NCI-H345 (cell line): ENCODE data around the gene IGFBP2.

Experiments used
- DNase-seq: peaks from one replicate; lab custom pipeline; 2025; lab: John Stamatoyannopoulos, UW

Gene IGFBP2

DNA sequence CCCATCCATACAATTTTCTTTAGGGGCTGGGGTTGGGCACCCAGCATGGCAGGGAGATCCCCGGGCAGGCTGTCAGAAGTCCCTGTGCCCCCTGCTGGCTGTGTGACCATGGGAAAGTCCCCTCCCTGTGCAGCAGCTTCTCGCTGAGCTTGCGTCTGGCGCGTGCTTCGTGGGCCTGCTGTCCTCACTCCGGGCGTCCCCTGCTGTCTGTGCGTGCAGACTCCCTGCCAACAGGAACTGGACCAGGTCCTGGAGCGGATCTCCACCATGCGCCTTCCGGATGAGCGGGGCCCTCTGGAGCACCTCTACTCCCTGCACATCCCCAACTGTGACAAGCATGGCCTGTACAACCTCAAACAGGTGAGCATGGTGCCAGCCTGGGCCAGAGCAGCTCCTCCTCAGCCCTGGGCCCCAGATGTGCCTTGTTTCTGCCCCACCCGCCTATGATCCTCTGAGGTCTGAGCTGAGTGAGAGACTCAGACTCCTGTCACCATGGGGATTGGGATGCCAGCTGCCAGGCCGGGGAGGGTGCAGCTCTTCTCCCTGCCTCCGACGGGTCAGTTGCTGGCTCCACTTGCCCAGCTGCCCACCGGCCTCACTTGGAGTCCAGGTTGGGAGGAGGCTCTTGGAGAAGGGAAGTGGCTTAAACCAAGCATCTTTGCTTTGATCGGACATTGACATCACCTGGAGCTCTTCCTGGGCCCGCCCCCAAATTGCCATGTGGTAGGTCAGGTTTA, 28.6 kb downstream of the IGFBP2 start:
- DNase-seq, result no peak

DNA sequence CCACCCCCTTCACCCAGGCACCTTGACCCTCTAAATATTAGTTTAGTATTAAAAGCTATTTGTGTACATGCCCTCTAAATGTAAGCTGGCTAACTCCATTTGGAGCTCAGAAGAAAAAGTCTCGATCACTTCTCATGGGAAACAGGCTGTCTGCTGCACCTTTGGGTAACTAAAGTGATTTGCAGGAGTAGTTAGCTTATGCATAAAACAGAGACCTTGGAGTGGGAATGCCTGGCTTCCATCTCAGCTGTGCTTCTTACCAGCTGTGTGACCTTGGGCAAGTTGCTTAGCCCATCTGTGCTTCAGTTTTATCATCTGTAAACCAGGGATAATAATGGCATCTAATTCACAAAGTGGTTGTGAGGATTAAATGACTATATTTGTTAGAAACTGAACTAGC, 29.9 kb downstream of the IGFBP2 start:
- DNase-seq, result no peak

DNA sequence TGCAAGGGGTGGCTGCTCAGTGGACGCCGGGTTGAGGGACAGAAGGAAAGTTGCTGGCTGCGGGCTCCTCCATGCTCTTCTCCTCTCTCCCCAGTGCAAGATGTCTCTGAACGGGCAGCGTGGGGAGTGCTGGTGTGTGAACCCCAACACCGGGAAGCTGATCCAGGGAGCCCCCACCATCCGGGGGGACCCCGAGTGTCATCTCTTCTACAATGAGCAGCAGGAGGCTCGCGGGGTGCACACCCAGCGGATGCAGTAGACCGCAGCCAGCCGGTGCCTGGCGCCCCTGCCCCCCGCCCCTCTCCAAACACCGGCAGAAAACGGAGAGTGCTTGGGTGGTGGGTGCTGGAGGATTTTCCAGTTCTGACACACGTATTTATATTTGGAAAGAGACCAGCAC, 30.6 kb downstream of the IGFBP2 start:
- no peak for DNase-seq

DNA sequence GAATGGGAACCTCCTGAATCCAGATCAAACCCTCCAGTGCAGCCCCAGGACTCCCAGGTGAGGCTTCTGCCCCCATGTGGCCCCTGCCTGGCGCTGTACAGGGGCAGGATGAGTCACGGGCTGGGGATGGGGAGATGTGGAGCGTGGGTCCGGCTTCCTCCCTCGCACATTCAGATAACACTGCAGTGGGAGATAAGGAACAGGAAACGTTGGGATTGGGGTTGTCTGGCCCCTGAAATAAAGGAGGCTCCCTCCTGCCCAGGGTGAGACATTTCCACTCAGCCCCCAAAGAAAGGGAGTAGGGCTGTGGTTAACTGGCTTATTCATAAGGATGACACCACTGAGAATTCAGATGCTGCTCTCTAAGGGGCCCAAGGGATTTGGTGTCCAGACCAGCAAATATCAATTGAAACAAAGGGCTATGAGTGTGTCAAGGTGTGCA, 31.4 kb downstream of the IGFBP2 start:
- DNase-seq, result no peak

DNA sequence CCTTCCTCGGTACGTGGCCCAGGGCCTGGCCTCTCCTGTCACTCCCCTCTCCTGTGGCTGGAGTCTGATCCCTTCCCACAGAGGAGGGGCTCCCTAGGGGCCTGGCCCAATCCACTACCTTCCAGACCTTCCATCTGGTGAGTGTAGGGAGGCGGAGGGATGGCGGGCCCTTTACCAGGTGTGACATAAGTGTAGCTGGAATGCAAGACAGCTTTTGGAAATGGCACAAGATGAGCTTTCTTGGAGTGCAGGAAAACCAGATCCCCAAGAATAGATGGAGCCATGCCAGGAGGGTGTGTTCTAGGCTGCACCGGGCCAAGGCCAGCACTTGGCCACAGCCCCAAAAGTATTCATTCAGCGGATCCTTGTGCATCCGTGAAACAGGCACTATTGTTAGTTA, 32.0 kb downstream of the IGFBP2 start:
- DNase-seq, result no peak

DNA sequence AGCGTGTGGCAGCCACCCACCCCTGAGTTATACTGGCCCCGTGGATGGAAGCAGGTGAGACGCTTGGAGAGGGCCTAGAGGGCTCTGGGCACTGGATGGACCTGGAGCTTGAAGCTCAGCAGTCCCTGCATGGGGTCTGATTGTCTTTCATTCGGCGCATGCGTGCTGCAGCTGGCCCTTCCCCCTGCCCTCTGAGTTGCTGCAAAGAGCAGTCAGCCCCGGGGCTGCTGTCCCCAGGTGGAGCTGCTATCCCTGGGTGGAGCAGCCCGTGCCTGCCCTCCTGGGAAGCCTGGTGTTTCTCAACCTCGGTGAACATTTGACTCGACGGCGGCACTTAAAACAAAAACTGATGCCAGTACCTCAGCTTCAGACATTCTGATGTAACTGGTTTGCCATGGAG, 32.5 kb downstream of the IGFBP2 start:
- peak; percentile 89 for DNase-seq

DNA sequence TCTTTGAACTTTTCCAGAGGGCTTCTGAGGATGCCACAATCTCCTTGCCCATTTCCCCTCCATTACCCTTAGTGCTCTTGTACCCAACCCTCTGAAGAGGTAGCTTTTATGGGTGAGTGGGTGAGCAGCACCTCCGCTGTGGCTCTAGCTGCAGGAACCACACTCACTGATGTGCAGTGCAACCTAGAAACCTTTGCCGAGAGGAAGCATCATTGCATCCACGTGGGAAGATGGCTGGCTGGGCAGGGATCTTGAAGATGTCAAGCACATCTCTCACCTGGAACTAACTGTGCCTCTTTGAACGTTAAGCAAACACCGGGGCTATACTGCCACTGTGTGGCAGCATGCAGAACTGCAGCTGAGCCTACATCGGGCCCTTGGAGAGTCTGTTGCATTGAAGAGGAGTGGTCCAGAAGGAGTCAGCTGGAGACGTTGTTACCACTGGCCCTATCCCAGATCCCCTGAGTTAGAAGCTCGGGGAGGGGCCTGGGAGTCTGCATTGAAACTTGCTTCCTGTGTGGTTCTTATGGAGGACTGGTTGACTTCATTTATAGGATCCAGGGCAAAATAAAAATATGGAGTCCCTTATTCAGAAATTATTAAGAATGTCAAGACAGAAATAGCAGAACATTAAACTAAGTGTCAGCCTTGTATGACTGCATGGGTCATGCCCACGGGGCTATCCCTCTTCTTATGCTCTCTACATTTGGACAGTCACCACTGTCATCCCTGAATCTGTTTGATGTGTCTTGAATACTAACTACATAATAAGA, 33.4 kb downstream of the IGFBP2 start:
- DNase-seq, result peak; percentile 78

DNA sequence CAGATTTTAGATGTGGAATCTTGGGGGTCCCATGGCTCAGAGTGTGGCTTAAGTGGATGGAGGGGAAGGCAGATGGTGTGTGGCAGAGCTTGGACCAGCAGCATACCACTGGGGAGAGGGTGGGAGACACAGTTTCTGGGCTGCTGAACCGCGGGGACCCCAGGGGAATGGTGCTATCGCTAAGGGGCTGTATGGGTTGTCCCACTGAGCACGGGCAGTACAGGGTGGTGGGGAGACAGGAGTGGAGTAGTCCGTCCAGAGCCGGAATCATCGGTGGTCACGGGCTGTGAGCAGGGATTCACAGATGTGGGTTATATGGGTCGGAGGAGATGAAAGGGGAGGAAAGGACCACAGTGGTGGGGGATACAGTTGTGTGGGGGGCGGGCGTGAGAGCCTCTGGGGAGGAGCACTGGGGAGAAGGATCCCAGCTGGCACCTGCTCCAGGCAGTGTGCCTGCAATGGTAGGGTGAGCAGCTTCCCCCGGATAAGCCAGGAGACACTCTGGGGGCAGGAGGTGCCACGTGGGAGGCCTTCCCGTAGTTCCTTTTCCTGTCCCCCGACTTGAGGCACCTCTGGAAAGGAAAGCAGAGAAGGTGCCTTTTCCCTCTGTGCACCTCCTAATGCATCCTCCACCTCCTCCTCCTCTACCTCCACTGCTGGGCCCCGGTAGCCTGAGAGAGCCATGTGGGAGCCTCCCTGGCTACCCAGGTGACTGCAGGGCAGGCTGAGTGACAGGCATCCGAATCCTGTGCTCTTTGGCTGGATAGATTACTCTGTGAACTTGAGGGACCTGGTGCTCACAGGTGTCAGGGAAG, 37.3 kb downstream of the IGFBP2 start:
- DNase-seq, result no peak

DNA sequence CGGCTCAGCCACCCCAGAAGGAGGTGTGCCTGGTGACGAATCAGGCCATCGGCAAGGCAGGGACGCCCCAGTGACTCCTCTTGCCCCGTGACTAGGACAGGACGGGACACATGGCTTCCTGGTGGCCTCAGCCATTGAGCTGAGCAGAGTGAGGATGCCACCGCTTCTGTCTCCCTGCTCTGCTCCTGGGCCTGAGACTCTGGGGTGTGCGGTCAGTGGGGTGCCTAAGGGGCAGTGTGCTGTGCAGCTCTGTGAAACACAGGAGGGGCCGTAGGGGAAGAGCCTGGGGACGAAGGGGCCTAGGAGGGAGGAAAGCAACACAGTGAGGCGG, 37.8 kb downstream of the IGFBP2 start:
- no peak for DNase-seq

DNA sequence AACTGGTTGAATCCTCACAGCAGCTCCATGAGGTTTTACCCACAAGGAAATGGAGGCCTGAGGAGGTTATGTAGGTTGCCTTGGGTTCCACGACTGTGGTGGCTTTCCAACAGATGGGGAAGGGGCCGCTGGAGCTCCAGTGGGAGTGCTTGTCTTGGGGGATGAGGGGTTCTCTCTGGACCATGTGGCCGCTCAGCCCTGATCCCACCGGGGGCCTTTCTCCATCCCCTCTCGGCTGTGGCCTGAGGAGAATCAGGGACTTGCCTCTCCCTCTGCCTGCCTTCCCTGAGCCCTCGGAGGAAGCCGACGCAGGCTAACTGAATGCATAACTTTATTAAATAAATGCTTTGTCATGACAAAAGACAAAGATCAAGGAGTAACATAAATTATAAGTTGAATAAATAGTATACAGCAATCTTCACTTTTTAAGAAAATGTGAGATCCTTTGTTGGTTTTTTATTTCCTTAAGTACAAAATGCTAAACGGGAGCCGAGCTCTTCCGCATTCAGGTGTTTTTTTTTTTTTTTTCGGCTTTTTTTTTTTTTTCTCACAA, 38.6 kb downstream of the IGFBP2 start:
- DNase-seq, result no peak

DNA sequence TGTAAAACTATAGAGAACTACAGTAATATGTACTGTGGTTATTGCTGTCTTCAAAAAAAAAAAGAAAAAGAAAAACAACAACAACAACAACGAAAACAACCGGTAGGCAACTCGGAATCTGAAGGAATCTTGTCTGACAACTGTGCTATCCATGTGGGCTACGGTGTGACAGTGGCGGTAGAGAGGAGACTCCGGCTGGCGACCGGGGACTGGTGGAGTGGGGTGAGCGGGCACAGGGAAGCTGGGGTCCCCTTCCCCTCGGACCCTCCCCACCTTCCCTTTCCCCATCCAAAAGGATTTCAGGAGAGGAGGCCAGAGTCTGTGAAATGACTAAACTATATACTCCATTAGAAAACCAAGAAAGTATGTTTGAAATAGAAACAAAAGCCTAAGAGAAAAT, 39.2 kb downstream of the IGFBP2 start:
- no peak for DNase-seq

DNA sequence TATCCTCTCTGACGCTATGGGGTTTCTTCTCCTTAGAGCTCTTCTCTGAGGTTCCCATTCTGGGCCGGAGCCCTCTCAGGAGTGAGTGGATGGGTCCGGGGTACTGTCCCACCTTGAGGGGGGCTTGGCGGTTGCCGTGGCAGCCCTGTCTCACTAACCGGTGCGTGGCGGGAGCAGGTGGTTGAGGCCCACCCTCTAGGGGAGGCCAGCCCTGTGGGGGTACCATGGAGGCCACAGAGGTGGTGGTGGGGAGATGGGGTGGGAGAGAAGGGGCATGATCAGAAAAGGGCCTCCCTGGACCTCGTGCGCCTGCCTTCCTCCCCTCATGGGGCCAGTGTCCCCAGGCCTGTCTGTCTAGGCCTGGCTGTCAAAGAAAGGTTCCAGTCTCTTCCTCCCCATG, 39.8 kb downstream of the IGFBP2 start:
- no peak for DNase-seq

DNA sequence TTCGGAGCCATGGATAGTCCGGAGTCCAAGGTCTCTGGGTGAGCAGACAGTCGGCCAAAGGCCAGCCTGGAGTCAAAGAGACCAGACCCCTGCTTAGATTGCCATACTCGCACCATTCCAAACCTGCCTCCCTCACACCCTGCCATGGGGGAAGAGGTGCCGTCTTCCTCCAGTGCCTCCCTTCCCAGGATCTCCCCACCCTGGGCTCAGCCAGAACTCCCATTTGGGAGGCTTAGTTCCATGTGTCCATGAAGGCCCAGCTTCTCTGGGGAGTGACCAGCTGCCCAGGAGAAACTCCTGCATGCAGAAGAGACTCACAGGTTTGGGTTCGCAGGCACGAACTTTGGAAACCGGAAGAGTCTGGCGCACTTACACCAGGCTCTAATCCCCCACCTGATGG, 40.4 kb downstream of the IGFBP2 start:
- no peak for DNase-seq

DNA sequence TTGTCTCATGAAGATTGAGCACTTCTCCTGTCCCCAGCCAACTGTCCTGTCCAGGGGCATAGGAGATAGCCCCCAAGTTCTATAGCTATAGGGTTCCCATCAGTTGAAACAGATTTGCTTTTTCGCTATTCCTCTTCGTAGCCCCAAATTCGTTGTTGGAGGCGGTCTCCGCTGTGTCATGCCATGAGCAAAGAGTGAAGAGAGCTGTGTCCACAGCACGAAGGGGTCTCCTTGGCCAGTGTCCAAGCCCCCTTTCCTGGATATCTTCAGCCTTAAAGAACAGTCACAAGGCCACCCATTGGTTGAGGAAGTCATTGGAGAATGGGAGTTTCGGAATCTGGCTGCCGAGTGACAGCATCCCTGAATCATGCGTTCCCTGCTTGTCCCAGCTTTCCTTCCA, 41.2 kb downstream of the IGFBP2 start:
- DNase-seq, result no peak

DNA sequence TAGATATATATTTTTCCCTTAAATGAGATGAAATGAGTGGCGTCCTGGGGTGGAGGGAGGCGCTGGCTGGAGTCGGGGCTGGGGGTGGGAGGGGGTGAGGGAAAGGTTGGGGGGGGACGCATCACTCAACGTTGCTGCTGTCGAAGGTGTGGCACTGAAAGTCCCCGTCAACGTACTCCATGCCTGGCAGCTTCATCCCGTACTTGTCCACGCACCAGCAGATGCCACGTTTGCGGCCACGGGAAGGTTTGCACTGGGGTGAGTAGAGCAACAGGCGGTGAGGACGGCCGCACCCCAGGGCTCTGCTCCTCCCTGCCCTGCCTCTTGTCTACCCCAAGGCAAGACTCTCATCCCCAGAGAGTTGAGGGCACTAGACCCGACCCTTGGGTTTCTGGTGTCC, 43.4 kb downstream of the IGFBP2 start:
- DNase-seq, result no peak

DNA sequence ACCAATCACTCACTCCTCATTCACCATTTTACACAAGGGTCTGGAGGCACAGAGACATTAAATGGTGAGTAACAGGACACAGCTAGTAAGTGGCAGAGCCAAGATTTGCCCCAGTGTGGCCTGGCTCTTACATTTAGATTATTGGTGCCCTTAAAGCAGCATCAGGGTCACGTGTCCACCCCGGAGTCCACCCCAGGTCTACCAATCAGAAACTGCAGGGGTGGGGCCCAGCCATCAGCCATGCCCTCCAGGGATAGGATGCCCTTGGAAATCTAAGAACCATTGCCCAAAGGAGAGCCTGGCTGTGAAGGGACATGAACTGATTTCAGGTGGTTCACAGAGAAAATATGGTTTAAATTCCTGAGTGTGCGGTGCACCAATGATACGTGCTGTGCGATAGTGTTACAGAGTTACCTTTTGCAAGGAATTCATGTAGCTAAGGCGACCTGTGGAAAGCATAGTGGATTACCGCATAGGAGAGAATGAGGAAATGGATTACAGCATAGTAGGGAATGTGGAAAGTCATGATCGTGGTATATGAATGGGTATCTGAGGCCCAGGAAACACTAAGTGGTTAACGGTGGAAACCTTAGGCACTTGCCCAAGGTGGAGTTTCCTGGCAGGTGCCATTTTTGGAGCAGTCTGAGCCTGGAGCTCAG, 44.3 kb downstream of the IGFBP2 start:
- no peak for DNase-seq

DNA sequence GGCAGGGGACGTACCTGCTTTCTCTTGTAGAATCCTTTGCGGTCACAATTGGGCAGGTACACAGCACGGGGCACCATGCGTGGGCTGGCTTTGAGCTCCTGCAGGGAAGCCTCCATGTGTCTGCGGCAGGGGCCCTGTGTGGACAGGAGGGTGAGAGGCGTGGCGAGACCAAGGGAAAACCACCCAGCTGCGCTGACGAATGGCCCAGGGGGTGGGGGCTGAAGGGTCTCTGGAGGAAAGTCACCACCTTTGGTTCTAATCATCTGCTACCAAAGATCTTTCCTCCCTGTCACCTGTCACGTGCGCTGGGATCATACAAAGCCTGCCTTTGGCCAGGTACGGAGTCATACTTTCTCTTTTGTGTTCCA, 44.9 kb downstream of the IGFBP2 start:
- DNase-seq, result no peak

DNA sequence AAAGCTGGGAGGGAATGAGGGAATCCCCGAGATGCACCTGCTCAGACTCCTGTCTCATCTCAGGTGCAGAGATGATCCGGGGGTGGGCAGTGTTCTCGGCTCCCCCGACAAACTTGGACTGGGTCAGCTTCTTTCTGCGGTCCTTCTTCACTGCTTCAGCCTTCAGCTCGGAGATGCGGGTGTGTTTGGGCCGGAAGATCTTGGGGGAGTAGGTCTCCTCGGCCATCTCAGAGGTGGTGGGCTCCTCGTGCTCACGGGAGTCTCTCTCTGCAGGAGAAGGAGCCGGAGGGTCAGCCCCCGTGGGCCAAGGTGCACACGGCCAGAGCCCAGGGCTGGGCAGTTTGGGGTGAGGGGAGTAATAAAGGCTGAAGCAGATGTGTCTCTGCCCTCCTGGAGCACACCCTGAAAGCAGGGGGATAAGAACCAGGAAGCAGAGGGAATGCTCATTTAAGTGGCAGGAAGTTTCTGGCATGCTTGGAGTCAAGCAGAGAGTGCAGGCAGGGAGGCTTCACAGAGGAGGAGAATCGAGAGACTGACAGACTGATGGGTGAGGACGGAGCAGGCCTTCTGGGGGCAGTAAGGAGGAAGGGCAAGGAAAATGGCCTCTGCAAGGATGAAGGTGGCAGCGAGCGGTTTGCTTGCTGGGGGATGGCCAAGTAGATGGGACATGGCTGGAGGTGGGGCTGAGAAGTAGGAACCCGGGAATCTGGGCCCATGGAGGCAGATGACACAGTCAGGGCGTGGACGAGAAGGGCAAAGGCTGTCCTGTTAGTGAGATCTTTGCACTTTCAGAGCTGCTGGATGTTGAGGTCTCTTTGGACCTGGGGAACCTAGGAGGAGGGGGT, 45.8 kb downstream of the IGFBP2 start:
- DNase-seq, result no peak

DNA sequence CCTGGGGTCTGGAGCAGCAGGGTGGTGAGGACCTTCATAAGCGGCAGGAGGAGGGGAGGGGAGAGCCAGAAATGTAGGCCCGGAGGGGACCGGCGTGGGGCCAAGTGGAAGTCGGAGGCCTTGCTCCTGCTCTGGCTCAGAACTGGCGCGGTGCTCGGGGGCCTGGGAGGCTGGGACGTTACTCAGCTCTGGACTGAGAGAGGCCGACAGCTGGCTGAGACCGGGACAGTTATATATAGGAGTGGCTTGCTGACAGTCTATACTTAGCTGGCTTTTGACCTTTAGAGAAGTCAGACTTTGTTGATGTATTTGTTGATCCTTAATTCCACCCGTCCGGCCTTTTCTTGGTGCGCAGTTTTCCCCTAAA, 46.4 kb downstream of the IGFBP2 start:
- DNase-seq, result no peak

DNA sequence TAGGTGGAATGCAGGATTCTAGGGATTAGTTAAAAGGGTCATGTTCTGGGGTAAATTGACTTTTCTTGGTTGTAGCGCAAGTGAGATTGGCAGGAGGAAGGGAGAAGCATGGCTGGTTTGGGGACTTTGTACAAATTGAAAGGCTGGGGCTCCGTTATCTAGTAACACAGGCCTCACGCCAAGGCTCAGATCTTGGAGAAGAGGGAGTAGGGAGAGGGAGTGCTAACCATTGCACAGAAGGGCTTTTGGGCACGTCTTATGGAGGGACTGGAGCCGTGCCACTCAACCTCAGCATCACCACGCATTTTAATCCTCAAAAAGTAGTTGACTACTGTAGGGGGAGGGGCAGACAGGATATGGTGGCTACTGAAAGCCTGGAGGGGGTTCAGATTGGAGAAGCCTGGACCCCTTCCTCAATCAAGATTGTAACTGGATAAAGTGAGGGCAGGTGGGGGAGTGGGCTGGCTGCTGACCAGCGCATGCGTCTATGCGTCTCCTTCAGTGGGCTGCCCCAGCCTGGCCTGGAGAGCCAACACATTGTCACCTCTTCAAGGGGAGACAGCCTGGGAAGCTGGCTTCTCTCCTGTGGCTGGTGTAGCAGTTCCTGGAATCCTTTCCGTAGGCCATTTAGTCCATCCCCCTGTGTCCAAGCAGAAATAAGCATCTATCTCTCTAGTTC, 47.9 kb downstream of the IGFBP2 start:
- DNase-seq, result no peak

DNA sequence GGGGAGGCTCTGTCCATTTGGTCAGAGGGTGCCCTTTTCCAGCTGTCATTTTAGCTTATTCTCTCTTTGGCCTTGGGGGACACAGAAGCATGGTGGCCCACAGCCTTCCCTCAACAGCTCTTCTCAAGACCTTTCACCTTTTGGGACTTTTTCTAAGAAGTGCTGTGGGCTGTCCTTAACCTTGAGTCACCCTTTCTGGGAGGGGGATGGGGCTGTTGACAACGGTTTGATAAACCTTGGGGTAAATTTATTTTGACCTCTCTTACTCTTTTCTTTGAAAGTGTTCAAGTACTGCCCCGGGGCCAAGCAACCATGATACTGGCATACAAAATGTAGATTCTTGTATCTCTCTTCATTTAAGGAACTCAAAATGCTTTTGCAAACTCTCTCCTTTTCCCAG, 48.5 kb downstream of the IGFBP2 start:
- DNase-seq, result no peak
